ENCODE measurements around the gene KCNMA1.

The KCNMA1 gene

DNA sequence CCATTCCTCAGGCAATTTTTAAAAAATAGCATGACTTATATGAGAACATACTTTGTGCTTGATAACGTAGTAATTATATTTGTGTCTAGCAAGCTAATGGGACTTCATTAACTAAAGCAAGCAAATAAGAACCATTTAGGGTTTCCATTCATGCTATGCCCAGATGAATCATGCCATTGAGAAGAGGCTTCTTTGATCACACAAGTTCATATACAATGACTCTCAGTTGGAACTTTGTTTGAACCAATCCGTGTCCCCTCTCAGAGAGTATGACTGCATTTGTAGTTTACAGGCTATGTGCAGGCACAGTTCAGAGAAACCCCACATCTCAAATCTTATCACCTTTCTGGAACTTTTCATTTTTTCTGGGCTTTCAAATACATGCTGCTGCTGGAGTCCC, 614.2 kb downstream of the KCNMA1 start:
- no peak for DNase-seq

- no peak for DNase-seq
Measured at GRCh38 chr10:77022671-77023070, 614.9 kb downstream of the KCNMA1 start.

DNA sequence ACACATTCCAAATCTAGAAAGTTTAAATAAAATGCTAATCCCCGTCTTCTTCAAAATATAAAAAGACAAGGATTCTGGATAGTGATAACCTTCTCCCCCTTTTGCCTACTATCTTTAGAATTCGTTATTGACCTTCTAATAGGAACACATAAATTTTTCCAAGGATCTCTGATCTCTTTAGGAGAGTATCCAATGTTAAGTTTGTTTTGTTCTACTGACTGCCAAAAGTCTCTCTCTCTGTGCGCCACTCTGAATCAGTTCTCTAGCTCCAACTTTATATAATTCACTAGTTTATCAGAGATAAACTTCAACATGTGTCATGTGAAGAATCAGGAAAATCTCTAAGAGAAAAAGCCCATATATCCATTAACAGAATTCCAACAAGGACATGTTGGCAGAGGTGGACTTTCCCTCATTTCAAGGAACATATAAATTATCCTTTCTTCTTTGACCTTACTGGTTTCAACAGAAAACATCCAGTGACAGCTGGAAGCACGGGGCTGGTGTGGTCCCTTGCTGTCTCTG, 615.6 kb downstream of the KCNMA1 start:
- DNase-seq, result no peak

GRCh38 chr10:77020426-77021040, 617.1 kb downstream of the KCNMA1 start:
- no peak for DNase-seq

DNA sequence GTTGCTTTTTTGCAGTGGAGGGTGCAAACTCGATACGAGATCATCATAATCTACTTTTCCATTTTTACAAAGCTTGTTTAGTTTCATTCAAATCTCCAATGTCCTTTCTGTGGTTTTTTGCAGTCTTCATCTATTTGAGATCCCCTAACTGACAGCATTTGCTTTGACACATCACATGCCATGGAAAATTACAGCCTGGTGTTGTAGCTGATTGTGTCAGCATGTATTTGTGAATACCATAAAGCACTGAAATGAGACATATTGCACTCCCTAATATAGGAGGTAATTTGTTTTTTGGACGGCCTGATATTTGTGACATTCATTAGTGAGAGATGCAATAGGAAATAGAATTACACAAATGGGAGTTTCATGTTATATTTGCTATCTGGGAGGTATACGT, 620.8 kb downstream of the KCNMA1 start:
- DNase-seq, result no peak

GRCh38 chr10:77016278-77016815, 621.3 kb downstream of the KCNMA1 start:
- DNase-seq, result no peak

- no peak for DNase-seq
Measured at GRCh38 chr10:77015360-77015759, 622.2 kb downstream of the KCNMA1 start.

DNA sequence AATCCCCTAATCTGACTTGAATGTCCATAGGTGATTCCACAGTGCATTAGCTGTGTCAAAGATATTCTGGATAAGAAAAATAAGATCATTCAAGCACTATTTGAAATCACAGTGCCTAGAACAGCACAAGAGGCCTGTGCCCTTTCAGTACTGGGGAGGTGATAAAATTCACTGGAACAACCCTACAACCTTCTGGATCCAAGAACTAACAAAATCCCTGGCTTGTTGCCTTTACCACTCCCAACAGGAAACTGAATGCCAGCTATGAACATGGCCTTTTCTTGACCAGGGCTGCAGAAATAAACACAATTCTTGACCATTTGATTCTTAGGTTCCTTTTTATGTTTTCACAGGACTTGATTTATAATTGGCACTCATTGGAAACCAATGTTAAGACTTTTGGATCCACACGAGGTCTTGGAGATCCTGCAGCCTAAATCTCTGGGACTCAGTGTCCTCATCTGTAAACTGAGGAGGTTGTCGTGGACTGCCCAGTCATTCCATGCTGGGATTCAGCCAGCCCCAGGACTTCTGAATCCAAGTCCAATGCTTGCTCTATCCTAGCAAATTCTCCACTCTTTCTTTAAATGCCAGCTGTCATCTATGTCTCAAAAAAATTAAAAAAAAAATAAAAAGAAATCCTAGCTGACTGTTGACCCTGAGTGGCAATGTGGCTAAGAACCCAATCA, 624.7 kb downstream of the KCNMA1 start:
- no peak for DNase-seq

DNA sequence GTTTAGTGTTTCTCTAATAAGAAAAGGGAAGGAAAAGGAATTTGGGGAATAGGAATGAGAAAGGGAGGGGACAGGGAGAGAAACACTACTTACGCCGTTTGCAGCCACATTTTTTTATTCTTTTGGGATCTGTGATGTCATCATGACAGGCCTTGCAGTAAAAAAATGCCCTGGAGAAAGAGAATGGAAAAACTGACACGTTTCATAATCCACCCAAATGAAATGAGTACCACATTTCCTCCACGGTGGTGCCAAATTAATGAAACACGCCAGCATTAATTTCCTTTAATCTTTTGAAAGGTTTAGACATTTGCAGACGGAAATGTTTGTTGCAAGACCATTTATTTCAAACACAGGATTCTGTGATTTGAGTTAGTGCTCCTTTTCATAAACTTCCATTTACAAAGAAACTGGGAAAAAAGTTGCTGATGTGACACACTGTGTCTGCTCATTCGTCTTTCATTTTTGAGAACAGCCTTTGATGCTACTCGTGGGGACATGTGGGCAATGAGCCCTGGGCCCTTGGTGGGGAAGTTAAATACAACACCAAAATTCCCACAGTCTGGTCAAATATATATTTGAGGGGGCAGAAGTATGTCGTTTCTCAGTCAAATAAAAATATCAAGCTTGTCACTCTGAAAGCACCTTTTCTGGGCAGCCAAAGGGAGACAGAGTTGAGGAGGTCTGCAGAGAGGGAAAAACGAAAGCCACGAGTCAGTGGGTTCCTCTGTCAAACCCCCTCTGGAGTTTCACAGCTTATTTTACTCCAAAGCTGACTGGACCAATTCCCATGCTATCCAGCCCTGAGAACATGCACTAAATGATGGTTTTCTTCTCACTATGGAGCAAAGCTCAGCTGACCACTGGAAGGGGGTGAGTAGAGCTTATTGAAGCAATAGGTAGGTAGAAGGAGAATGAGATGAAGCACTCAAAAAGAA, 625.5 kb downstream of the KCNMA1 start:
- DNase-seq, result no peak

DNA sequence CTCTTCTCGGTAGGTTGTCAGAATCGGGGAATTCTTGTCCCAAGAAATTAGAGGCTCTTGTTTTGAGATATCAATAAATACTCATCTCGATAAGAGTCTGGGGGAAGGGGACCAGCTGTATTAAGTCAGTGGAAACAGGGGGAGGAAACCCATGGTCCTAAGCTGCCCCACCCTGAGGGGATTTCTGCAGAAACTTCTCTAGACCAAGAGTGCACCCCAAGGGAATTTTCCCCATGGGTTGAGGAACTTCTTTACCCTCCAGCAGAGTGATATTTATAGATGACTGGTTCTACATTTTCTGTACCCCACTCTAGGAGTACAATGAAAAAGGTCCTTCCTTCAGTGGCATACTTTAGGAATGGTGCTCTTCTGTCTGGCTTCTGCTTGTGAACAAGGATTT, 627.2 kb downstream of the KCNMA1 start:
- no peak for DNase-seq

DNA sequence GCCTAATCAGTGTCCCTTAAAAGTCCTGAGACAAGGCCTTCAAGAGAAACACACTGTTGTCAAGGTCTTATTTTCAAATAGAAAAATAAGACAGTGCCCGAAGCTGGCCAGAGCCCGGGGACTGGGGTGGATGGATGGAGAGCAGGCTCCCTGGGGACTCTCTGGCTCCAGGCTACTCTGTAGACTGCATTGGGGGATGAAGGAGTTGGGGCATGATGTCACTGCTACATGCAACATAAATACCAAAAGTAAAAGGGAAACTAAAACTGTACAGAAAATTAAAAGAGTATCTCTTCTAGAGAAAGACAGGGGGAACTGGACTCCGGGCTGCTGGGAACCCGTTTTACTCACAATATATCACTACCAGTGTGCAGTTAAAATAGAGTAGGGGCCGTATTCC, 629.8 kb downstream of the KCNMA1 start:
- DNase-seq, result peak; percentile 11 to 31 (median 13)

GRCh38 chr10:77006836-77007511, 630.6 kb downstream of the KCNMA1 start:
- no peak for DNase-seq

- DNase-seq, result no peak
Measured at GRCh38 chr10:77005871-77006270, 631.7 kb downstream of the KCNMA1 start.

GRCh38 chr10:77004917-77005564, 632.6 kb downstream of the KCNMA1 start:
- DNase-seq, result peak; percentile 52 to 69 (median 61)

- DNase-seq, result no peak
Measured at GRCh38 chr10:77002872-77003271, 634.7 kb downstream of the KCNMA1 start.

- DNase-seq, result no peak
Measured at GRCh38 chr10:77001206-77001605, 636.4 kb downstream of the KCNMA1 start.

DNA sequence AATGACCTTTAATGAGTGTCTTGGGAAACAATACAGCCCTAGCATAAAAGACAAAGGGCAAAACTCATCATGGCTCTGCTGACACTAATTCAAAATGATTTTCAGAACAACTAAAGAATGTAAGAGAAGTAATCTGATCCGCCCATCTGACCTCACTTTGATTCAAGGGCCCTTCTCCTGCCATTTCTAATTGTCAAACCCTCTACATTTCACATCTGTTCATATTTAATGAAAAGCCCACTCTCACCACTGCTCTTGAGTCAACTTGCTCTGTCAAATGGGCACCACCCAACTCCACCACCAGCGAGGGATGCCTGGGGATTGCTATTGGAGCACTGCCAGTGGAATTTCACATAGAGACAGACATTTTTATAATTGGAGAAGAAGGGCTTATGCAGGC, 639.2 kb downstream of the KCNMA1 start:
- no peak for DNase-seq

GRCh38 chr10:76997631-76998030, 640.0 kb downstream of the KCNMA1 start:
- no peak for DNase-seq

DNA sequence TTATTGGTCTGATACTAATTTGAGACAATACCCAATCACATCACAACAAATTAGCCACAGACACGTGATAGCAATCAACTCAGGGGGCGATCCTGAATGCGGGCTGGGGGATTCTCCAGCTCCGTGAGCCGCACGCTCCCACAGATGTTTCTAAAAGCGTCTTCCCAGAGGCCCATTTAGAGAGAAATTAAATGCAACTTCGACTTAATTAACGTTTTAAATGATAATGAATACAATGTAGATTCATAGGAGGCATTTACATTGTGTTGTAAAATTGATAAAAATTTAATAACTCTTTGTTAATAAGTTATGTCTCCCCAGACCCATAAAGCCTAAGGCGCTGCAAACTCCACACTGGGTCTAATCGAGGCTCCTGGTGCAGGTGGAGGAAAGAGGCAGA, 642.6 kb downstream of the KCNMA1 start:
- no peak for DNase-seq

- no peak for DNase-seq
Measured at GRCh38 chr10:76993213-76993612, 644.4 kb downstream of the KCNMA1 start.

GRCh38 chr10:76992467-76992866, 645.1 kb downstream of the KCNMA1 start:
- no peak for DNase-seq

GRCh38 chr10:76991621-76992020, 646.0 kb downstream of the KCNMA1 start:
- DNase-seq, result no peak

All from suppressor macrophage treated with lipopolysaccharide for 1 hour (primary cell).